CD4-positive, alpha-beta T cell treated with Interleukin-6 for 4 hours (primary cell): Measurements from ENCODE around the gene CCDC97.

Experiments
- DNase-seq: peaks from one replicate; pipeline ENCODE4 v3.0.0-alpha.2; 2020; ENCODE audit warnings: mixed read lengths

CCDC97 gene

DNA sequence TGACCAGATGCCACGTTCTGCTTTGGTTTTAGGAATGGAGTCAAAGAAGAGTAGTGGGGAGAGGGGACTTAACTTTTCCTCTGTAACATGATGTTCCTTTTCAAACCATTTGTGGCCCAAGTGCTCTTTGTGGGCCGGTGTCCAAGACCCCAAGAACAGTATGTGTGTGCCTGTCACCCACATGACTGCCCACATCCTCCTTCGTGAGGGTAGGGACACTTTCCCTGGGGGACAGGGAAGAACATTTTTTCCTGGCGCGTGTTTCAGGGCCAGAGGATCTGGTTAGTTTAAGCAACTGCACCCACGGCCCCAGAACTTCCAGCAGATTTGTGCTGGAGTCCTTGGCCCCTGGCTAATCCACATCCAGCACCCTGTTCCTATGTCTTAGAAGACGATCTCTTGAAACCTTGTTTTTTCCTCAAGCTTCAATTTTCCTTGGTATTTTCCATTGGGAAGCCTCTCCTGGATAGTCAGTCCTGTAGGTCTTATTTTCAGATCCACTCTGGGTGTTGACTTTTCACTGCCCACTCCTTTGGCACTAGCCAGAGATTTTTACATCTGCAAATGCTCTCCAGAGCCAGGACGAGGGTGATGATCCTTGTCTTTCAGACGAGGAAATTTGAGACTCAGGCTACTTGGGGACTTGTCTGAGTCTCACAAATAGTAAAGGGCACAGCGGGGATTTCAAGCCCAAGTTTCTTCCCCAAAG lies 10.8 kb upstream of the CCDC97 start:
- DNase-seq = no peak

DNA sequence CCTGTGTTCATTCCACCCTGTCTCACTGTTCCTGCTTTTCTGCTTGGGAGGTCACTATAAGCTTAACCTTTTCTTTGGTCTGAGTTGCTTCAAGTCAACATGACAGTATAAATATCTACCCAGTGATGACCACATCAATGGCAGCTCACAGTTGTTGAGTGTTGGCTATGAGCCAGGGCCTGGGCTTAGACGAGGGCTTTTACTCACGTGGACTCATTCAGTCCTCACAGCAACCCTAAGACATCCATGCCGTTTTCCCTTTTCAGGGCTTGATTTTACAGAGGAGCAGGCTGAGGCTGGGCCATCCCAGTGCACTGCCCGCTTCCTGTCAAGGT lies 10.2 kb upstream of the CCDC97 start:
- peak; percentile 68 for DNase-seq

DNA sequence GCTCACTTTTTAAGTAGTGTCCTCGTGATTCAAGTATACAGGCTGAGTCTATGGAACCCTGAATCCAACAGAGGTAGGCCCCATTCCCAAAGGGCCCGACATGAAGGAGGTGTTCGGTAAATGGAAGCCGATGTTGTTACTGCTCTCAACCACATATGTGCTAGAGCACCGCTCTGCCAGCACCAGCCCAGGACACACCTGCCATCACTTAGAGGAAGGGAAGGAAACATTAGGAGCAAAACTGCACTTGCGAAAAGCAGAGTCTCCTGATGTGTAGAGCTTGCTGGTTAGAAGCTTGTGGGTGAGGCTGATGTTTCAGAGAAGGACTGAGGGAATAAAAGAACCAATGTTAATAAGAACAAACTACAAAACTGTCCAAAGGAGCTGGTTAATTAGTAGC lies 9.4 kb upstream of the CCDC97 start:
- DNase-seq = no peak

DNA sequence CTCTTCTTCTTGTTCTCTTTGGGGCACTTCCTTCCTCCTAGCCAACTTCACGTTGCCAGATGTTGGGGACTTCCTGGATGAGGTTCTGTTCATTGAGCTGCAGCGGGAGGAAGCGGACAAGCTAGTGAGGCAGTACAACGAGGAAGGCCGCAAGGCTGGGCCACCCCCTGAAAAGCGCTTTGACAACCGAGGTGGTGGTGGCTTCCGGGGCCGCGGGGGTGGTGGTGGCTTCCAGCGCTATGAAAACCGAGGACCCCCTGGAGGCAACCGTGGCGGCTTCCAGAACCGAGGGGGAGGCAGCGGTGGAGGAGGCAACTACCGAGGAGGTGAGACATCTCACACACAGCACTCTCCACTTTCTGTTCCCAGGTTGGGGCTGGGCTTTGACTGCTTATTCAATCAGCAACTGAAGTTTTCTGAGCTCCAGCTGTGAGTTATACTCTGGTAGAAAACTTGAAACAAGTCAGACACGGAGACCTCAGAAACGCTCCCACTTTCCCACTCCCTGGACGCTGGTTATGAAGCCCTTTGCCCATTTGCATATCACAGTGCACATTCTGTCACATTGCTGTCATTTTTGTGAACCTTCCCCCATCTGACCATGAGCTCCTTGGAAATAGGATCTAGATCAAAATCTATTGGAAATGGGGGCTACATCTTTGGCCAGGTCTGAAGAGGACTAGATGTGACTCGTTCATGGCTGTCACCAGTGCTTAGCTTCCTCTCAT lies 7.2 kb upstream of the CCDC97 start:
- peak; percentile 62 for DNase-seq

DNA sequence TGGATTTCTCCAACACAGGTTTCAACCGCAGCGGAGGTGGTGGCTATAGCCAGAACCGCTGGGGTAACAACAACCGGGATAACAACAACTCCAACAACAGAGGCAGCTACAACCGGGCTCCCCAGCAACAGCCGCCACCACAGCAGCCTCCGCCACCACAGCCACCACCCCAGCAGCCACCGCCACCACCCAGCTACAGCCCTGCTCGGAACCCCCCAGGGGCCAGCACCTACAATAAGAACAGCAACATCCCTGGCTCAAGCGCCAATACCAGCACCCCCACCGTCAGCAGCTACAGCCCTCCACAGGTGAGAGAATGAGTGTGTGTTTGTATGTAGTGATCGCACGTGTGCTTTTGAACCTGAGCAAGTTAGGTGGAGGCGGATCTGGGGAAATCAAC lies 6.0 kb upstream of the CCDC97 start:
- DNase-seq = peak; percentile 31

DNA sequence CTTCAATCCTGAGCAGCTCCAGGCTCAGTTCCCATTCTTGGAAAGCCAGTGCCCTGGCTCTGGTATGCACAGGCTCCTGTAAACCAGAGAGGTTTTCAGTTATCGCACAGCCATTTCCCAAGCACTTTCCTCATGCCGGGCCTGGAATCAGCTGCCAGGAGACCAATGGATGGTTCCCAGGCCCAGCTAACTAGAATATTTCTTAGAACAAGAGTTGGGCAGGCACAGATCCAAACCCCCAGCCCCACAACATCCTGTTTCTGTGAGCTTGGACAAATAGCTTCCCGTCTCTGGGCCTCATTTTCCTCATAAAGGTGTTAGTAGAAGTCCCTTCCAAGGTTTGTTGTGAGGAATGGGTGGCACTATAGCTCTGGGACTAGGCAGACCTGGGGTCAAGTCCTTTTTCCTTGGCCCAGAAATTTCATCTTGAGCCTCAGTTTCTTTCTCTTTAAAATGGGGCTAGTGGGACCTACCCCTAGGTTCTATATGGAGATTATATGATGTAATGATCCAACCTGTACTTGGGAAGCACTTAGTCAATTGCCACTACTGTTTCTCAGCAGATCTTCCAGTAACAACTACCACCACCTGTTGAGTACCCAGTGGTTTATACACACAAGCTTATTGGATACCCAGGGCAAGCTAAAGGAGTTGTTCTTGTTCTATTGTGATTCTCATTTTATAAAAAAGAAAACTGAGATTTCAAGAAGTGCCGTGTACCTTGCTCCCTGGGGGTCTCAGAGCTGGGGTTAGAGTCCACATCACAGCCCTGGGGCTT lies 5.1 kb upstream of the CCDC97 start:
- DNase-seq = no peak

DNA sequence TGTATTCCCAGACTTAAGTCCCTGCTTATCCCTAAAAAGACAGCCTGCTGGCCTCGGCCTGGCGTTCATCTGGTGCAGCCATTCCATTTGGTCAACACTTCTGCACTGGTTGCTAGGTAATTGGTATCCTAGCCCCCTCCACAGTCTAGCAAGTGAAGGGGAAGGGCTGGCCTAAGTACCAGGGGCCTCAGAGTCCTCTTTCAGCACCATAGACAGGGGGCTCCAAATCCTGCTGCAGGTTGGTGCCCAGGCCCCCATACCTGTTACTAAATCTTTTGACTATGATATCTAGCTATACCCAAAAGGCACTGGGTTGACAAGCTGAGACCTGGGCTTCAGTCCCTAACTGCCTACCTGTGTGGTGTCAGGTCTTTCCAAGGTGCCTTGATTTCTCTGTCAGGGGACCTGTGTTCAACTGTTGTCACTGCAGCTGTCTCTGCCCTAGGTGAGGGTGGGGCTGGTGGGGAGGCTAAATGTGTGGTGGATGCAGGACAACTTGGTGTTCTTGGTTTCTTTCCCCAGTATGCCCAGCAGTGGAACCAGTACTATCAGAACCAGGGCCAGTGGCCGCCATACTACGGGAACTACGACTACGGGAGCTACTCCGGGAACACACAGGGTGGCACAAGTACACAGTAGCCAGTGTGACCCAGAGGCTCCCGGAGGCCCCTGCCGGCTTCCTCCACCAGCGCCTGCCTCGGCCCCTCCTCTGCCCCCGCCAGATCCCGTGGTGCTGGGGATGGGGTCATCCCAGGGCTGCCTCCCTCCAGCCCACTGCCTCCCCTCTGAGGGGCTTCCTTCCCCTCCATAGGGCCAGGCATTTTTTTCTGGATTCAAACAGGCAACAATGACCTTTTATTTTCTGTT lies 3.8 kb upstream of the CCDC97 start:
- no peak for DNase-seq

DNA sequence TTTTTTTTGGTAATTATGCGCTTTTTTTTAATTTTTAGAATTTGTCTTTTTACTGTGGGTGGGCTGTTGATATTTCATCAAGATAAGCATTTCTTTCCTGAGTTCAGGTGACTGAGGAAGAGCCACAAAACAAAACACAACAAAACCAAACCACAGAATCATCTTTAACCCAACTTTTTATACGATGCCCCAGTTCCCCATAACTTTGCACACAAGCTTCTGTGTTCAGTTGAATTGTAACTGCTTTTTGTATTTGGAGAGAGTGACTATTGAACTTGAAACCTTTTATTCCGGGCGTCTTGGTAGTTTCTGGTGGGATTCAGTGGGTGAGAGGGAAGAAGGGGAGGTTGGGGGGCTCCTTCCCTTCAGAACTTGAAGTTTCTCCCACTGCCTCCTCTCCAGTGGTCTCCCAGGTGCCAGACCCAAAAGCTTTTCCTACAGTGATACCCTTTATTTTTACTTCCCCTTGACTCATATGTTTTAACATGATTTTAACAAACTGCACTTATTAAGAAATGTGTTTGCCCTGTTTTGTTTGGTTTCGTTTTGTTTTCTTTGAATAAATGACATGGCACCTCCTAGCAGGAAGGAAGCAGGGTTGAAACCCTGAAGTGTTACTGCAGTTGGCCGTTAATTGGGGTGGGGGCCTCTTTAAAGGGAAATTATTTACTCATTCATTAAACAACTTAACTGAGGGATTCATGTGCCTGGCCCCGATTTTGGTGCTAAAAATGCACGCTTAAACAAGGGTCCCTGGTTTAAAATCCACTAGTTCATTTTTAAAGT lies 2.7 kb upstream of the CCDC97 start:
- peak; percentile 33 for DNase-seq

DNA sequence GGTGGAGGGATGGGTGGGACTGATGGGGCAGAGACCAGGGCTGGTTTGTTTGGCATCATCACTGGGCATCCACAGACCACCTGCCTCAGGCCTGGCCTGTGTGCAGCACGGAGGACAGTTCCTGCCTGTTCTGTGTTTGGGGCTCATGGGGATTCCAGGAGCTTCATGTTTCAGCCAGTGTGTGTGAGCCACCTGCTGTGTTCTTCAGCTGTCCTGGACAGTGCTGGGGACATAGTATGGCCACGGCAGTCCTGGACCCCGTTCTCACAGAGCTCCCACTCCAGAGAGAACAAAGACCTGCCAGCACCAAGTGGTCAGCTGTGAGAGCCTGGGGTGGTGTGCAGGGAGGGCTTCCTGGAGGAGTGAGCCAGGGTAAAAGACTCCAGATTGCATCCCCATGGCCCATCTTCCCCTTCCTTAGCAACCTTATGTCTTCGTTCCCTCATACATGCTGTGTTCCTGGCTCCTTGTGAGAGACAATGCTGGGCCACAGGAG lies 2.0 kb upstream of the CCDC97 start:
- DNase-seq = no peak

DNA sequence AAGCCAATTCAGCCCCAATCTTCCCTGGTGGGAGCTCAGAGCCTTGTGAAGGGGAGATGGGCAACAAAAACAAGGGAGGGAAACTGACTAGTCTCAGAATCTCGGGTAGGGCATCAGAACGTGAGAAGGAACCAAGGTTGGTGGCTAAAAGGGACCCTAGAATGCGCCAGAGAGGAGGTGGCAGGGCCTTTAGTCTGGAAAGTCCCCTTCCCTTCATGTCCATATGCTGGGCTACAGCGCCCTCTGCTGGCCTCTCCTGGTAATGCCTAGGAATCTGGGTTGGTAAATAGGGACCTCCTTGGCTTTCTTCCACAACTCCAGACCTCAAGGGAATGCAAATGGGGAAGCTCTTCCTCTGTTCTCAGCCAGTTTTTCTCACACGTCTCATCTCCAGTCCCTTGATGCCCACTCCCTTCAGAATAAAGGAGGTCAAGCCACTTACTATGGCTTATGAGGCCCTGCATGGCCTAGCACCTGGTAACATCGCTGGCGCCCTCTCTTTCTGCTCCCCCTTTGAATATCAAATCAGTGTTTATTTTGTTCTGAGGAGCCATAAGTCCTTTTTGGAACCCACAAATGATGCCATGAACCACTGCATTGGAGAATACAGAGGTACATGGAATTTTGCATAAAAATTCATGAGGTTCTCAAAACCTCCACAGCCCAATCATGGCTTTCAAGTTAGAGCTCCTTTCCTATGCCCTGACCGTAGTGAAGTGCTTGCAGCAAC lies 1.4 kb upstream of the CCDC97 start:
- DNase-seq = peak; percentile 92

DNA sequence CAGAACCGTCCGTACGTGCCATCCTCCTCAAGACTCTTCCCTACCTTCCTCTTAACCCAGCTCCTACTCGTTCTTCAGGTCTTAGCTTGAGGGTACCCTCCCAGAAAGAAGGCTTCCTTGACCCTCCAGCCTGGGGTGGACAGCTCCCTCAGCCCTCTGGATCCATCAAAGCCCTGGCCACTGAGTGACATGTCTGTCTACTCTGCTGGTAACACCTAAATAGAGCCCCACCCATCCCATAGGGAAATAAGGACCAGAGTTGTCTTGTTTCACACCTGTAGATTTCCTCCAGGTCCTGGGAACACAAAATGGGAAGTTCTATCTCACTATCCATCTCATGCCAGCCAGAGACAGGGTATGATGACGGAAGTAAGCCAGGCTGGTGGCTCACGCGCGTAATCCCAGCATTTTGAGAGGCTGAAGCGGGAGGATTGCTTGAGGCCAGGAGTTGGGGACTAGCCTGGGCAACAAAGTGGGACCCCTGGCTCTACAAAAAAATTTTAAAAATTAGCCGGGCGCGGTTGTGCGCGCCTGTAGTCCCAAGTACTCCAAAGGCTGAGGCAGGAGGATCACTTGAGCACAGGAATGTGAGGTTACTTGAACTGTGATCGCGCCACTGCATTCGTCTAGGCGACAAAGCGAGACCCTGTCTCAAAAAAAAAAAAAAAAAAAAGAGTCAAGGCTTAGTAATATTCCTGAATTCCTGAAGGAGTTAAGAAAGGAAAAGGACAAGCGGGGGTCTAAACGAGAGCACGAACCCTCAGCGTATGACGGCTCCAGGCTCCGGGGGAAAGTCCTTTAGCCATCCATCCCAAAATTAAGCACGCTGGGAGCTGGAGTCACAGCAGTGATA lies 566 bp upstream of the CCDC97 start:
- peak; percentile 24 for DNase-seq

DNA sequence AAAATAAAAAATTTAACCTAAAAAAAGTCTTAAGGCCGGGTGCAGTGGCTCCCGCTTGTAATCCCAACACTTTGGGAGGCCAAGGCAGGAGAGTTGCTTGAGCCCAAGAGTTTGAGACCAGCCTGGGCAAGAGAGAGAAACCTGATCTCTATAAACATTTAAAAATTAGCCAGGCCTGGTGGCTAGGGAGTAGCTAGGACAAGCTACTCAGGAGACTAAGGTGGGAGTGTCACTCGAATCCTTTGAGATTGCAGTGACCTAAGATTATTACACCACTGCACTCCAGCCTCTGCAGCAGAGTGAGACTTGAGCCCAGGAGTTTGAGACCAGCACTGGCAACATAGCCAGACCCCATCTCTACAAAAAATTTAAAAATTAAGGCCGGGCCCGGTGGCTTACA lies 1.1 kb downstream of the CCDC97 start:
- no peak for DNase-seq

DNA sequence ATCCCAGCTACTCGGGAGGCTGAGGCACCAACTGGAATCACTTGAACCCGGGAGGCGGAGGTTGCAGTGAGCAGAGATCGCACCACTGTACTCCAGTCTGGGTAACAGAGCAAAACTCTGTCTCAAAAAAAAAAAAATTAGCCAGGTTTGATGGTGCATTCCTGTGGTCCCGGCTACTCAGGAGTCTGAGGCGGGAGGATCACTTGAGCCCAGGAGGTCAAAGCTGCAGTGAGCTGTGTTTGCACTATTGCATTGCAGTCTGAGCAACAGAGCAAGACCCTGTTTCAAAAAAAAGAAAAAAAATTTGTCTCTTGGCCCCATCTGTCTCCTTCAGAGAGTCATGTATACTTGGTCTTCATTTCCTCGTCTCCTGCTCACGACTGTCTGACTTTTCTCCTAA lies 1.6 kb downstream of the CCDC97 start:
- DNase-seq = no peak

DNA sequence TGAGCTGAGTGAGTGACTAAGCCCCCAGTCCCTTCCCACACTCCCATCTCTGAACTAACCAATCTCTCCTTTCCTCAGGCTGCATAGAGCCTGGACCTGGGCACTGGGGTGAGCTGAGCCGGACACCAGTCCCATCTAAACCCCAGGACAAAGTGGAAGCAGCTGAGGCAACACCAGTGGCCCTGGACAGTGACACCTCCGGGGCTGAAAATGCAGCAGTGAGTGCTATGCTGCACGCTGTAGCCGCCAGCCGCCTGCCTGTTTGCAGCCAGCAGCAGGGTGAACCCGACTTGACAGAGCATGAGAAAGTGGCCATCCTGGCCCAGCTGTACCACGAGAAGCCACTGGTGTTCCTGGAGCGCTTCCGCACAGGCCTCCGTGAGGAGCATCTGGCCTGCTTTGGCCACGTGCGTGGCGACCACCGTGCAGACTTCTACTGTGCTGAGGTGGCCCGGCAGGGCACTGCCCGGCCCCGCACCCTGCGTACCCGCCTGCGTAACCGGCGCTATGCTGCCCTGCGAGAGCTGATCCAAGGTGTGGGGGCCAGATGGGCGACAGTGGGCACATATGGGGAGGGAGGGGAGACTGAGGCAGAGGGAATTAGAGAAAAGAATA lies 6.4 kb downstream of the CCDC97 start:
- DNase-seq = no peak

DNA sequence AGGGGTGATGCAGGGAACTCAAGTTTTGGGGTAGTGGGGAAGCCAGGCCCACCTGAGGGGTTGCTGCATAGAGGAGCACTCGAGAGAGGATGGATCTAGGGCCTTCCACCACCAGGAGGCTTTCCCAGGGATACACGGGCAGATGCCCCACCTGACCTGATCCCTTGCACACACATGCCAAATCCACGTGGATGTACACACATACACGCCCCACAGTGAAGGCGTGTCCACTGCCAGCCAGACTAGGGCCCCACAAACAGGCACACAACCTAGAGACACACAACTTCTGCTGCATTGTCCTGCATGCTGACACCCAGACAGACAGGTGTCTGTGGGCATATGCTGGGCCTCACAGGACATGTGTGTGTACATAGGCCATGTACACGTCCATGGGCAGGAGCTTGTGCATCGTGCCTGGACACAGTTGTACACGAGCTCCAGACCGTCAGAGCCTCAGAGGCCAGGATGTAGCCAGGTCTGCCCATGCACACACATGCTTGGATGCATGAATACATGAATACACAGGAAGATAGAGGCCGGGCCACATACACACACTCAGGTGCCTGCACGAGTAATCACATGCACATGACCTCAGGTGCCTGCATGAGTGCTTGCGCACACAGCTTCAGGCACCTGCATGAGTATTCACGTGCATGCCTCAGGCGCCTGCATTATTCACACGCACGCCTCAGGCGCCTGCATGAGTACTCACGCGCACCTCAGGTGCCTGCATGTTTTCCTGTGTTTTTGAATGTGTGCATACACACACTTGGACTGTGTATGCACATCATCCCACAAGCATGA lies 8.9 kb downstream of the CCDC97 start:
- DNase-seq = no peak

DNA sequence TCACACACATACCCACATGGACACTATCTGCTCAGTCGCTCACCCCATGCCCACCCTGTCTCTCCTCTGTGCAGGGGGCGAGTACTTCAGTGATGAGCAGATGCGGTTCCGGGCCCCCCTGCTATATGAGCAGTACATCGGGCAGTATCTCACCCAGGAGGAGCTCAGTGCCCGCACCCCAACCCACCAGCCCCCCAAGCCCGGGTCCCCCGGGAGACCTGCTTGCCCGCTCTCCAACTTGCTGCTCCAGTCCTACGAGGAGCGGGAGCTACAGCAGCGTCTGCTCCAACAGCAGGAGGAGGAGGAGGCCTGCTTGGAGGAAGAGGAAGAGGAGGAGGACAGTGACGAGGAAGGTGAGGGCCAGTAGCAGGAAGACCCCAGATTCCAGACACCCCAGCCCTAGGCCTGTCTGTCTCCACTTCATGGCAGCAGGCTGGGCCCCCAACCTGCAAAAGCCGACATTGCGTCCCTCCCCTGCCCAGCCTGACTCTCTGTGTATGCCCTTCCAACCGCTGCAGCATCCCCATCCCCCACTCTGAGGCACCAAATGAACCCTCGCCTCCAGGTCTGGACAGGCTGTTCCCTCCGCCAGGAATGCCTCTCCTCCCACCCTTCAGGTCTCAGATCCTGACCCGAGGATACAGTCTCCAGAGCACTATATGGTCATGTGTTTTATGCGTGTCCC lies 9.7 kb downstream of the CCDC97 start:
- DNase-seq = no peak

DNA sequence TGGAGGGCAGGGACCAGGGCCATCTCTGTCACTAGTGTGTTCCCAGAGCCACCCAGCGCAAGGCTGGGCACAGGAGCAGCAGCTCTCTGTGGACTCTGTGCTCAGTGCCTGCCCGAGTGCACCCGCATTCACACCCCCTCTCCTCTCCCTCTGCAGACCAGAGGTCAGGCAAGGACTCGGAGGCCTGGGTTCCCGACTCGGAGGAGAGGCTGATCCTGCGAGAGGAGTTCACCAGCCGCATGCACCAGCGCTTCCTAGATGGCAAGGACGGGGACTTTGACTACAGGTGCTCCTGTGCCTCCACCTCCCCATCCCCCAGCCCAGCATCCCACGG lies 10.2 kb downstream of the CCDC97 start:
- no peak for DNase-seq

DNA sequence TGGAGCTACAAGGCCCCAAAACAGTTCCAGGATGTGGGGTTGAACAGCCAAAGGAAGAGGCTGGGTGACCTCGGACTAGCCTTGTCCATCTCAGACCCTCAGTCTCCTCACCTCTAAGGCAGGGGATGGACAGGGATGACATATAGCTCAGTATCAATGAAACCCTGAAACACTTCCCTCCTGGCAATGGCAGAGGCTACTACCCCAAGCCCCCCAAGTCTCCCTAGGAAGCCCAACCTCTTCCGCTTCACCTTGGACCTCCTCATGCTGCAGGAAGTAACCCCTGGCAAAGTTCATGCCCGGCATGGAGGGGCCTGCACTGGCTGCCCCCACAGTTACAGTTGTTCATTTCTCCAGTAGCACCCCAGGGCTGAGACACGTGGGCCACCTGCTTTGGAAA lies 10.6 kb downstream of the CCDC97 start:
- DNase-seq = no peak

DNA sequence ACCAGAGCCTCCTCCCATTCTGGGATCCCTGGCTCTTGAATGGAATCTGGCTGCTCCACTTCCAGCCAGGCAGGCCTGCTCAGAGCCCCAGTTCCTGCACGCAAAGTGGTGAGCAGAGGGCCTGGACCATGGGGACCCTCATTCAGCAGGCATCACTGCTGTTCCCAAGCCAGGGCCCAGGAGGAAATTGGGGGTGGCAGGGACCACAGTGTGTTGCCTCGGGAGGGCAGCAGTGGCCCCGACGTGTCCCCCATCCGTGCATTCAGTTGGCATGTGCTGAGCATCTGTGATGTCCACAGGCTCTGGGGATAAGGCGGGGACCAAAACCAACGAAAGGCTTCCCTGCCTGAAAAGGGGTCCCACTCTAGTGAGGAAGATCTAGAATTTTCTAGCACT lies 11.2 kb downstream of the CCDC97 start:
- no peak for DNase-seq
